GM10248 (cell line): ENCODE data around the gene DPEP3.

Source experiments
- CTCF ChIA-PET: fragments of 300-600 bp; sonication (Branson Sonifier 250); formaldehyde crosslinking; extraction: SDS; loops from one replicate; lab custom pipeline; 2021; ENCODE audit warnings: antibody characterized with exemption; lab: Yijun Ruan, JAX
- POLR2A ChIA-PET: fragments of 350-650 bp; sonication (Branson Sonifier 250); formaldehyde crosslinking; extraction: SDS; loops from one replicate; lab custom pipeline; 2020; ENCODE audit warnings: antibody characterized with exemption; lab: Yijun Ruan, JAX
- DNase-seq: peaks from one replicate; pipeline ENCODE4 v3.0.0; 2012; ENCODE audit errors: extremely low spot score
- CTCF ChIP-seq: IDR thresholded peaks from 2 replicates; pipeline ENCODE4 v1.5.1; 2012; ENCODE audit warnings: mild to moderate bottlenecking, low read depth; ENCODE audit errors: extremely low read depth, missing control alignments, control extremely low read depth

Gene DPEP3

GRCh38 chr16:67930191-67930590, 50.1 kb downstream of the DPEP3 start:
- DNase-seq = no peak
- ChIA-PET POLR2A (interaction anchor here (0.5 to 0.6 kb wide), 2 partner anchors 54 to 129 kb away, joined by 5 to 6 read pairs; no protein-coding TSS in a partner anchor), CTCF (interaction anchor here (1.1 to 6.7 kb wide), 6 partner anchors 47 to 409 kb away, joined by 3 to 54 read pairs (median 16); partner anchors contain the start of gene NRN1L)
- TF ChIP-seq CTCF = no peak

- peak; percentile 97 for TF ChIP-seq CTCF
- ChIA-PET POLR2A (interaction anchor here (1.0 kb wide), 1 partner anchor 36 kb away, joined by 6 read pairs; the partner anchor contains the start of gene PSKH1), CTCF (interaction anchor here (0.7 to 6.7 kb wide), 24 partner anchors 8 to 408 kb away, joined by 3 to 54 read pairs (median 4); partner anchors contain the start of genes NRN1L, PSMB10 and SLC7A6)
- peak; percentile 89 for DNase-seq
These were observed 51.5 kb downstream of the DPEP3 start for GRCh38 chr16:67928561-67929364.

- DNase-seq = no peak
- POLR2A ChIA-PET = interaction anchor here (1.0 kb wide), 1 partner anchor 35 kb away, joined by 6 read pairs; the partner anchor contains the start of gene PSKH1
- TF ChIP-seq CTCF = no peak
- CTCF ChIA-PET = interaction anchor here (1.1 to 6.7 kb wide), 17 partner anchors 8 to 407 kb away, joined by 3 to 54 read pairs (median 5); partner anchors contain the start of genes NRN1L, PSMB10 and SLC7A6
These were observed 52.2 kb downstream of the DPEP3 start for GRCh38 chr16:67928147-67928546.

GRCh38 chr16:67927131-67927941, 53.0 kb downstream of the DPEP3 start:
- no peak for TF ChIP-seq CTCF
- ChIA-PET CTCF (interaction anchor here (0.9 to 6.7 kb wide), 11 partner anchors 8 to 374 kb away, joined by 3 to 54 read pairs (median 5); partner anchors contain the start of genes NRN1L and PSMB10), POLR2A (no interaction called here)
- no peak for DNase-seq

- TF ChIP-seq CTCF = no peak
- DNase-seq = no peak
- ChIA-PET CTCF (interaction anchor here (0.7 to 6.7 kb wide), 8 partner anchors 12 to 373 kb away, joined by 3 to 54 read pairs (median 3); partner anchors contain the start of gene NRN1L), POLR2A (no interaction called here)
These were observed 54.0 kb downstream of the DPEP3 start for GRCh38 chr16:67926181-67926750.
